PFSK-1 (cell line): Measurements from ENCODE around the gene BOD1.

Experiments used
- FOXP2 ChIP-seq: optimal IDR thresholded peaks from 2 replicates; pipeline ENCODE3; 2011; ENCODE audit warnings: borderline replicate concordance, control low read depth, inconsistent platforms; ENCODE audit not compliant: insufficient read depth; ENCODE audit errors: extremely low read length, extremely low read depth
- POLR2AphosphoS5 ChIP-seq: IDR thresholded peaks from 2 replicates; pipeline ENCODE4 v1.6.1; 2012; ENCODE audit warnings: low read depth, mild to moderate bottlenecking, control low read depth, low read length, moderate library complexity
- SIN3A ChIP-seq: IDR thresholded peaks from 2 replicates; pipeline ENCODE4 v1.6.1; 2012; ENCODE audit warnings: mild to moderate bottlenecking, low read length, moderate library complexity, borderline replicate concordance; ENCODE audit not compliant: insufficient read depth
- TAF1 ChIP-seq: IDR thresholded peaks from 2 replicates; pipeline ENCODE4 v1.6.1; 2012; ENCODE audit warnings: low read length, control low read depth, borderline replicate concordance; ENCODE audit not compliant: insufficient read depth
- TF ChIP-seq, protein P1 (sequence below), 2 experiments: IDR thresholded peaks; 2 replicates each; pipeline versions ENCODE4 v1.6.1 to v1.8.0; 2011 to 2012; ENCODE audit warnings: low read depth in 2 of 2, low read length in 2 of 2, control low read depth in 1 of 2, inconsistent platforms in 1 of 2, mild to moderate bottlenecking in 1 of 2, moderate library complexity in 1 of 2; ENCODE audit not compliant: insufficient read depth in 1 of 2

The BOD1 gene

DNA sequence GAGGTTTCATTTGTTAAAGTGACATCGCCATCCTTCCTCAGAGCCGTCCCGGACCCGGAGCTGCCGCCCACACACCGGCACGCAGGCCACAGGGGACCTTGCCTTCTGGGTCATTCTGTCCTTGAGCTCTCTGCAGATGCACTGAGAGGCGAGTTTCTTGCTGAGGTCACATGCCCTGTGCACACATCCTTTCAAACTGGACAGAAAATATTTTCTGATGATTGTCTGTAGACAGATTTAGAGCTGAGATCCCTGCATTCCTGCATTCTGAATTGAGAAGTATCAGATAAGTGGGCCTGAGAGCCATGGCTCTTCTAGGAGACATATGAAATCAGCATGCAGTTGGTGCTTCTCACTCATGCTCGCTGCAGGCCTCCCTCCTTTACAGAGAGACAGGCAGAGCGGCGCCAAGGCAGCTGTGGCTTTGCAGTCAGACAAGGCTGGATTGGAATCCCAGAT is 25.4 kb downstream of the BOD1 start:
- TF ChIP-seq POLR2AphosphoS5: no peak
- TF ChIP-seq TAF1: no peak
- TF ChIP-seq, protein P1, sequence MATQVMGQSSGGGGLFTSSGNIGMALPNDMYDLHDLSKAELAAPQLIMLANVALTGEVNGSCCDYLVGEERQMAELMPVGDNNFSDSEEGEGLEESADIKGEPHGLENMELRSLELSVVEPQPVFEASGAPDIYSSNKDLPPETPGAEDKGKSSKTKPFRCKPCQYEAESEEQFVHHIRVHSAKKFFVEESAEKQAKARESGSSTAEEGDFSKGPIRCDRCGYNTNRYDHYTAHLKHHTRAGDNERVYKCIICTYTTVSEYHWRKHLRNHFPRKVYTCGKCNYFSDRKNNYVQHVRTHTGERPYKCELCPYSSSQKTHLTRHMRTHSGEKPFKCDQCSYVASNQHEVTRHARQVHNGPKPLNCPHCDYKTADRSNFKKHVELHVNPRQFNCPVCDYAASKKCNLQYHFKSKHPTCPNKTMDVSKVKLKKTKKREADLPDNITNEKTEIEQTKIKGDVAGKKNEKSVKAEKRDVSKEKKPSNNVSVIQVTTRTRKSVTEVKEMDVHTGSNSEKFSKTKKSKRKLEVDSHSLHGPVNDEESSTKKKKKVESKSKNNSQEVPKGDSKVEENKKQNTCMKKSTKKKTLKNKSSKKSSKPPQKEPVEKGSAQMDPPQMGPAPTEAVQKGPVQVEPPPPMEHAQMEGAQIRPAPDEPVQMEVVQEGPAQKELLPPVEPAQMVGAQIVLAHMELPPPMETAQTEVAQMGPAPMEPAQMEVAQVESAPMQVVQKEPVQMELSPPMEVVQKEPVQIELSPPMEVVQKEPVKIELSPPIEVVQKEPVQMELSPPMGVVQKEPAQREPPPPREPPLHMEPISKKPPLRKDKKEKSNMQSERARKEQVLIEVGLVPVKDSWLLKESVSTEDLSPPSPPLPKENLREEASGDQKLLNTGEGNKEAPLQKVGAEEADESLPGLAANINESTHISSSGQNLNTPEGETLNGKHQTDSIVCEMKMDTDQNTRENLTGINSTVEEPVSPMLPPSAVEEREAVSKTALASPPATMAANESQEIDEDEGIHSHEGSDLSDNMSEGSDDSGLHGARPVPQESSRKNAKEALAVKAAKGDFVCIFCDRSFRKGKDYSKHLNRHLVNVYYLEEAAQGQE (IDR thresholded peaks at IDR 0.05; ENCODE audit: insufficient read depth in 1 of 2, low read depth in 2 of 2, low read length in 2 of 2): no peak
- TF ChIP-seq SIN3A: no peak
- TF ChIP-seq FOXP2: no peak

DNA sequence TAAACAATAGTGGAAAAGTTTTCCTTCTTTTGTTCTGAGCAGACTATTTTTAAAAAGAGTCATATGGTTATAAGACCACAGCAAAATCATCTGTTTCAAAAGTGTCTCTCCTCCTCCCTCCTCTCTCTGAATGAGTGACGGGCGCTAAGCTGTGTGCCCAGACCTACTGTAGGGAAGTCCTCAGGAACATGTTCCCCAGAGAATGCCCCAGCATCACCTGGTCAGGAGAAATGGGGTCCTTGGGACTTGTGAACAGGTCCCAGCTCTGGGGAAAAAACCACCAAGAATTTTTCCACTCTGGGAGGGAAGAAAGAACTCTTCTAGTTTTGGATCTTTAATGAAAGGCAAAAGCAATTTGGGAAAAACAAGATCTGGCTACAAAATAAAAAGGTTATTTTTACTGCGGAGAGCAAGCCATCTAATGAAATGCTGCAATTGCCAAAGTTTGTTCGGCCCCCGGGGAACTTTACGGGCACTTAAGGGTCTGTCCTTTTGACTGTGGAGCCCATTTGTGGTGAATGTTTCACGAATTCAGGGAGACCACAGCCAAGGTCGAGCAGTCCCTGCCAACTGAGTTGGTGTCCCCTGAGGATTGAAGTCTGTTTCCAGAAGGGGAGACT is 25.9 kb downstream of the BOD1 start:
- TF ChIP-seq SIN3A: no peak
- TF ChIP-seq POLR2AphosphoS5: no peak
- TF ChIP-seq FOXP2: no peak
- TF ChIP-seq TAF1: no peak
- TF ChIP-seq, protein P1 (IDR thresholded peaks at IDR 0.05; ENCODE audit: insufficient read depth in 1 of 2, low read depth in 2 of 2, low read length in 2 of 2): no peak

DNA sequence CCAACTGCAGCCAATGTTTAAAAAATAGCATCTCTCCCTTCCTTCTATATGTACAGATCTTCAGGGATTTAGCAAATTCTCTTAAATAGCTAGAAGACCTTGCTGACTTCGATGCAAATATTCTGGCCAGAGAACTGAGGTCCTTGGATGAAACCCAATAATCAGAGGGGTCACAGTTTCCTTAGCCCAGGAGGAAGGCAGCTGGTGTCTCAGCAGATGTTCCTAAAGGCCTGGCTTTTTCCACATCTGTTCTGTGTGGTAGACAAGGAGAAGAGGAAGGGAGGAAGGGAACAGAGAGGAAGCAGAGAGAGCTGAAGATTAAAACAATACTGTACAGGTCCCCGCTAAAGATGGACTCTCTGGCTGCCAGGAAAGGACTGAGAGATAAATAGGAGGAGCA is 33.1 kb downstream of the BOD1 start:
- TF ChIP-seq FOXP2 (no peak), SIN3A (no peak), TAF1 (no peak), POLR2AphosphoS5 (no peak)
- TF ChIP-seq, protein P1 (IDR thresholded peaks at IDR 0.05; ENCODE audit: insufficient read depth in 1 of 2, low read depth in 2 of 2, low read length in 2 of 2): no peak

DNA sequence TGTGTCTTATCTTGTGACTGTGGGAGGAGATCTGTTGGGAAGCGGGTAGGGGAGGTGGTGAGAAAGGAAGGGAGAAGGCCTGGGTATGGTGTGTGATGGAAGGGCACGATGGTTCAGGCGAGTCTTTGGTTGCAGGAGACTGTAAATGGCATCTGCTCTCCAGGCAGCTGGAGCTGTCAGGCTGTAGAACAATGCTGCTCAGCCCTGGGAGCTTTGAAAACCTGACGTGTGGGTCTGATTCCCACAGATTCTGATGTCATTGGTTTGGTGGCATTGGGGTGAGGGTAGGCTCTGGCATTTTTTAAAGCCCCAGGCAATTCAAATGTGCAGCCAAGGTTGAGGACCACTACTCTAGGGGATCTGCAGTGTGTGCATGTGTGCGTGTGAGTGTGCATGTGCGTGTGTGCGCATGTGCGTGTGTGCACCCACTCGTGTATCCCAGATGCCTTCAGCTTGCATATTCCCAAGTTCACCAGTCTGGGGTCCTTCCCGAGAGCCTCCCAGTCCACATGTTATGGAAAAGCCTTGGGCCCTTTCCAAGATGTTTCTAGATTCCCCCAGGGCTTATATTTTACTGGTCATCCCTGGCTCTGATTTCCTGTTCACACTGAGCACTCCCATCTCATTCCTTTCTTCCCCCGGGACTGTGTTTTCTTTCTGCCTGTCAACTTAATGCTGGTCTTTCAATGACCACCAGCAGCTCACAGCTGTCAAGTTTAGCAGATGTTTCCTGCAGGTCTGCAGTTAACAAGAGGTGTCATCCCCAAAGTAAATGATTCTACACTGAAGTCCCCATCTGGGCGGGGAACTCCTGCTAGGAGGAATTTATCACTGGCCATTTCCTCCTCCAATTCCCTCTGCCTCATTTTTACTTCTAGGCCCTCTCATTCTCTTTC is 34.0 kb downstream of the BOD1 start:
- no peak for TF ChIP-seq TAF1
- TF ChIP-seq, protein P1 (IDR thresholded peaks at IDR 0.05; ENCODE audit: insufficient read depth in 1 of 2, low read depth in 2 of 2, low read length in 2 of 2): no peak
- TF ChIP-seq SIN3A: no peak
- no peak for TF ChIP-seq POLR2AphosphoS5
- TF ChIP-seq FOXP2: no peak
